DOHH2 (cell line): ENCODE results near the gene CYP2F1.
"Not testable (repeated sequence)": the region's sequence is repeated elsewhere in the genome, so short reads cannot be mapped to it uniquely, and the experiment has no call there.

ENCODE experiments used
- H3F3A ChIP-seq: fragments of 200-600 bp; sonication (generic), shearing (Covaris generic); 2 replicates; pipeline ENCODE4 v1.6.0; 2016; ENCODE audit warnings: antibody characterized with exemption, mild to moderate bottlenecking; ENCODE audit not compliant: control insufficient read depth, insufficient read depth
- H3K27ac ChIP-seq: fragments of 200-600 bp; sonication (generic); 2 replicates; pipeline ENCODE4 v1.5.1; 2014; ENCODE audit warnings: low read depth, mild to moderate bottlenecking, low read length, moderate library complexity
- H3K27me3 ChIP-seq: fragments of 200-600 bp; sonication (generic); 2 replicates; pipeline ENCODE4 v1.6.1; 2014; ENCODE audit warnings: mild to moderate bottlenecking, low read length, mixed read lengths; ENCODE audit not compliant: control insufficient read depth
- H3K36me3 ChIP-seq: fragments of 200-600 bp; sonication (generic); 2 replicates; pipeline ENCODE4 v1.6.1; 2014; ENCODE audit warnings: mild to moderate bottlenecking, low read length, moderate library complexity, mixed read lengths; ENCODE audit not compliant: control insufficient read depth
- H3K4me1 ChIP-seq: fragments of 200-600 bp; sonication (generic); 2 replicates; pipeline ENCODE4 v1.6.1; 2014; ENCODE audit warnings: mild to moderate bottlenecking, low read length, mixed read lengths; ENCODE audit not compliant: control insufficient read depth
- H3K4me2 ChIP-seq: fragments of 200-600 bp; sonication (generic); 2 replicates; pipeline ENCODE4 v1.6.0; 2014; ENCODE audit warnings: mild to moderate bottlenecking, low read length, moderate library complexity
- H3K4me3 ChIP-seq: fragments of 200-600 bp; sonication (generic); 2 replicates; pipeline ENCODE4 v1.5.1; 2014; ENCODE audit warnings: mild to moderate bottlenecking, low read length, mixed read lengths
- H3K79me2 ChIP-seq: fragments of 200-600 bp; sonication (generic); 2 replicates; pipeline ENCODE4 v1.6.1; 2014; ENCODE audit warnings: mild to moderate bottlenecking, low read length, mixed read lengths; ENCODE audit not compliant: control insufficient read depth
- H3K9me2 ChIP-seq: fragments of 200-600 bp; sonication (generic); replicated peaks from 2 replicates; pipeline ENCODE4 v1.6.1; 2014; ENCODE audit warnings: mild to moderate bottlenecking, low read length, mixed read lengths; ENCODE audit not compliant: control insufficient read depth
- H3K9me3 ChIP-seq: fragments of 200-600 bp; sonication (generic); 2 replicates; pipeline ENCODE4 v1.6.1; 2014; ENCODE audit warnings: antibody characterized with exemption, low read length, mixed read lengths; ENCODE audit not compliant: control insufficient read depth, insufficient read depth
- H4K20me1 ChIP-seq: fragments of 200-600 bp; sonication (generic); 2 replicates; pipeline ENCODE4 v1.6.0; 2014; ENCODE audit warnings: low read depth, mild to moderate bottlenecking, antibody characterized with exemption, low read length, moderate library complexity; ENCODE audit not compliant: control insufficient read depth, insufficient read depth
- CTCF ChIP-seq: fragments of 200-600 bp; sonication (generic); IDR thresholded peaks from one replicate; pipeline ENCODE4 v1.5.1; 2014; ENCODE audit warnings: antibody characterized with exemption, mild to moderate bottlenecking, low read depth, low read length; ENCODE audit not compliant: poor library complexity, severe bottlenecking
- EZH2phosphoT487 ChIP-seq: fragments of 200-600 bp; sonication (generic); IDR thresholded peaks from 2 replicates; pipeline ENCODE4 v1.6.1; 2017; ENCODE audit warnings: borderline replicate concordance, mild to moderate bottlenecking, antibody characterized with exemption, low read length, moderate library complexity, mixed read lengths

The CYP2F1 gene

DNA sequence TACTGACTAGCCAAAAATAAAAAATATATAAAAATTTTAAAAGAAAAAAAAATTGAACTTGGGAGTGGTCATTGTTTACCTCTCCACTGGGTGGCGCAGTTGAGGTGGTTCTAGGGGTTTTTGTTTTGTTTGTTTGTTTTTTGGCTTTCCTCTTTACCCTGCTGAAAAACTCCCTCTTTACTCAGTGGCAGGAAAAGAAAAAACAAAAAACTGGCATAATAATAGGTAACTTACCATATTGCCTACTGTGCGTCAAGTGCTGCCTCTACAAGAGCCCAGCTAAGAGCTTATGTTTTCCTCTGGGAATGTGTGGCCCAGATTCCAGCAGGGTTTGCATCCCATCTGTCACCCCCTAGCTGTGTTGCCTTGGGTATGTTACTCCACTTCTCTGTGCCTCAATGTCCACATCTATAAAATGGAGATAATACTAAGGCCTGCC, 12.6 kb downstream of the CYP2F1 start:
- not testable (repeated sequence) for H3F3A ChIP-seq, H3K27me3 ChIP-seq, H3K4me2 ChIP-seq, H4K20me1 ChIP-seq, H3K36me3 ChIP-seq, H3K27ac ChIP-seq, H3K4me3 ChIP-seq, H3K9me3 ChIP-seq, H3K79me2 ChIP-seq, H3K4me1 ChIP-seq, H3K9me2 ChIP-seq
- TF ChIP-seq CTCF = peak; percentile 45

- H3F3A ChIP-seq, H4K20me1 ChIP-seq, H3K9me3 ChIP-seq, H3K9me2 ChIP-seq, H3K4me3 ChIP-seq, H3K36me3 ChIP-seq, H3K79me2 ChIP-seq, H3K4me1 ChIP-seq, H3K27me3 ChIP-seq, H3K27ac ChIP-seq: not testable (repeated sequence)
- H3K4me2 ChIP-seq = 0 out of 2 replicates have a peak overlapping the region, but pooled peaks have one; percentile 34
These were observed 13.1 kb downstream of the CYP2F1 start for GRCh38 chr19:41127362-41127761.

DNA sequence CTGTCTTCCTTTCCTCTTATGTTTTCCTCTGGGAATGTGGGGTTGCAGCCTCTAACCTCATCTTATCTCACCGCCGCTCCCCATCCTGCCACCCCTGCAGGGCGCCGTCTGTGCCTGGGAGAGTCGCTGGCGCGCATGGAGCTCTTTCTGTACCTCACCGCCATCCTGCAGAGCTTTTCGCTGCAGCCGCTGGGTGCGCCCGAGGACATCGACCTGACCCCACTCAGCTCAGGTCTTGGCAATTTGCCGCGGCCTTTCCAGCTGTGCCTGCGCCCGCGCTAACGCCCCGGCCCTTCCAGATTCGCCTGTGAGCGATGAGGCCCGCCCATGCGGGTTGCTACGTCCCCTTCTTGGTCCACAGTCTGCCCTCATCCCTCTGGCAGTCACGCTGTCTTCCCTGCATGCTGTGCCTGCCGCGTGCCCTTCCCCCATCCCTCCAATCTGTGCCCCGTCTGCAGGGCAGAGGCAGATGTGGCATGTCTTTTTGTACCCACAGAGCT, 13.6 kb downstream of the CYP2F1 start:
- H4K20me1 ChIP-seq, H3K27ac ChIP-seq, H3F3A ChIP-seq, H3K79me2 ChIP-seq, H3K9me2 ChIP-seq, H3K27me3 ChIP-seq, H3K4me3 ChIP-seq, H3K9me3 ChIP-seq, H3K36me3 ChIP-seq, H3K4me1 ChIP-seq: not testable (repeated sequence)
- H3K4me2 ChIP-seq = peak overlapping the region; percentile 34; the same call in 1 of the 2 replicates
- TF ChIP-seq CTCF = peak; percentile 22

DNA sequence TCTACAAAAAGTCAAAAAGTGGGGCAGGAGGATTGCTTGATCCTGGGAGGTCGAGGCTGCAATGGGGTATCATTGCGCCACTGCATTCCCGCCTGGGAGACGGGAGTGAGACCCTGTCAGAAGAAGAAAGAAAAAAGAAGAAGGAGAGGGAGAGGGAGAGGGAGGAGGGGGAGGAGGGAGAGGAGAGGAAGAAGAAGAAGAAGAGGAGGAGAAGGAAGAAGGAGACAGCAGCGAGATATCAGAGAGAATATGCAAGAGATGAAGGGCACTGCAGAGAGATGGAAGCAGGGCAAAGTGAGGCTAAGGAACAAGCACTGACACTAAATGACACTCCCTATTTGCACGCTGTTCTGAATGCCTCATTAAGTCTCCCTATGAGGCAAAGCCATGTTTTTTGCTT, 14.5 kb downstream of the CYP2F1 start:
- TF ChIP-seq EZH2phosphoT487 = no peak
- TF ChIP-seq CTCF = no peak
- no peak overlapping the region for H3K4me2 ChIP-seq
- H3F3A ChIP-seq = no peaks in the 10 kb centered on the region
- no peaks in the 10 kb centered on the region for H4K20me1 ChIP-seq
- H3K36me3 ChIP-seq = no peaks in the 10 kb centered on the region
- H3K9me2 ChIP-seq = no peaks in the 10 kb centered on the region
- no peaks in the 10 kb centered on the region for H3K4me1 ChIP-seq
- no peak overlapping the region for H3K4me3 ChIP-seq
- no peaks in the 10 kb centered on the region for H3K9me3 ChIP-seq
- no peak overlapping the region for H3K27ac ChIP-seq
- no peaks in the 10 kb centered on the region for H3K79me2 ChIP-seq
- peaks cover 6% of the 10 kb centered on the region; the same call in 1 of the 2 replicates for H3K27me3 ChIP-seq
